ENCODE results near the gene SSR1.

SSR1 gene

DNA sequence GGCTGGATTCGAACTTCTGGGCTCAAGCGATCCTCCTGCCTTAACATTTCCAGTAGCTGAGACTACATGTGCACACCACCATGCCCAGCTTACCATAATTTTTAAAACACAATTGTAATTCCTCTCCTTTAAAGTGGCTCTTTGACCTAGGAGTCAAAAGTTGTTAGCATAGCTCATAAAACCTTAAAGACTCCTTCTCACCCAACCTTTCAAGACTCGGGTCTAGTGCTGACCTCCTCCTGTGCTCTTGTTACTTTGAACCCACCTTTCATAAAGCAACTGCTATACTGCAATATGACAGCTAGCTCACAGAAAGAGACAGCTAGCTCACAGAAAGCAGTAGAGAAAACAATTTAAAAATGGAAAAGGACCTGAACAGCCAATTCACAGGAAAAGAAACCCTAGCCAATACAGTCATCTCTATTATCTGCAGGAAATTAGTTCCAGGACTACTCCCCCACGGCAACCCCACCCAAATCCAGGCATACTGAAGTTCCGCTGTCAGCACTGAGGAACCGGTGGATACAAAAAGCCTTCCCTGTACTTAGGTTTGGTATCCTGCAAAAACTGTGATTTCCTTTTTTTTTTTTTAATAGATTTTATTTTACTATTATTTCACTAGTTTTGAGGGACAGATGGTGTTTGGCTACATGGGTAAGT is 20.3 kb downstream of the SSR1 start:
- DNase-seq (ENCODE audit: low read depth in 1 of 2, low spot score in 1 of 2): no peak
- no peak for TF ChIP-seq POLR2AphosphoS5 (IDR thresholded peaks at IDR 0.05; ENCODE audit: low read depth)
- TF ChIP-seq, protein P1, sequence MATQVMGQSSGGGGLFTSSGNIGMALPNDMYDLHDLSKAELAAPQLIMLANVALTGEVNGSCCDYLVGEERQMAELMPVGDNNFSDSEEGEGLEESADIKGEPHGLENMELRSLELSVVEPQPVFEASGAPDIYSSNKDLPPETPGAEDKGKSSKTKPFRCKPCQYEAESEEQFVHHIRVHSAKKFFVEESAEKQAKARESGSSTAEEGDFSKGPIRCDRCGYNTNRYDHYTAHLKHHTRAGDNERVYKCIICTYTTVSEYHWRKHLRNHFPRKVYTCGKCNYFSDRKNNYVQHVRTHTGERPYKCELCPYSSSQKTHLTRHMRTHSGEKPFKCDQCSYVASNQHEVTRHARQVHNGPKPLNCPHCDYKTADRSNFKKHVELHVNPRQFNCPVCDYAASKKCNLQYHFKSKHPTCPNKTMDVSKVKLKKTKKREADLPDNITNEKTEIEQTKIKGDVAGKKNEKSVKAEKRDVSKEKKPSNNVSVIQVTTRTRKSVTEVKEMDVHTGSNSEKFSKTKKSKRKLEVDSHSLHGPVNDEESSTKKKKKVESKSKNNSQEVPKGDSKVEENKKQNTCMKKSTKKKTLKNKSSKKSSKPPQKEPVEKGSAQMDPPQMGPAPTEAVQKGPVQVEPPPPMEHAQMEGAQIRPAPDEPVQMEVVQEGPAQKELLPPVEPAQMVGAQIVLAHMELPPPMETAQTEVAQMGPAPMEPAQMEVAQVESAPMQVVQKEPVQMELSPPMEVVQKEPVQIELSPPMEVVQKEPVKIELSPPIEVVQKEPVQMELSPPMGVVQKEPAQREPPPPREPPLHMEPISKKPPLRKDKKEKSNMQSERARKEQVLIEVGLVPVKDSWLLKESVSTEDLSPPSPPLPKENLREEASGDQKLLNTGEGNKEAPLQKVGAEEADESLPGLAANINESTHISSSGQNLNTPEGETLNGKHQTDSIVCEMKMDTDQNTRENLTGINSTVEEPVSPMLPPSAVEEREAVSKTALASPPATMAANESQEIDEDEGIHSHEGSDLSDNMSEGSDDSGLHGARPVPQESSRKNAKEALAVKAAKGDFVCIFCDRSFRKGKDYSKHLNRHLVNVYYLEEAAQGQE (IDR thresholded peaks at IDR 0.05; ENCODE audit: insufficient replicate concordance, low read depth): no peak
- no peak for TF ChIP-seq SPI1 (IDR thresholded peaks at IDR 0.05; ENCODE audit: borderline replicate concordance, low read depth)
- TF ChIP-seq, protein P2, sequence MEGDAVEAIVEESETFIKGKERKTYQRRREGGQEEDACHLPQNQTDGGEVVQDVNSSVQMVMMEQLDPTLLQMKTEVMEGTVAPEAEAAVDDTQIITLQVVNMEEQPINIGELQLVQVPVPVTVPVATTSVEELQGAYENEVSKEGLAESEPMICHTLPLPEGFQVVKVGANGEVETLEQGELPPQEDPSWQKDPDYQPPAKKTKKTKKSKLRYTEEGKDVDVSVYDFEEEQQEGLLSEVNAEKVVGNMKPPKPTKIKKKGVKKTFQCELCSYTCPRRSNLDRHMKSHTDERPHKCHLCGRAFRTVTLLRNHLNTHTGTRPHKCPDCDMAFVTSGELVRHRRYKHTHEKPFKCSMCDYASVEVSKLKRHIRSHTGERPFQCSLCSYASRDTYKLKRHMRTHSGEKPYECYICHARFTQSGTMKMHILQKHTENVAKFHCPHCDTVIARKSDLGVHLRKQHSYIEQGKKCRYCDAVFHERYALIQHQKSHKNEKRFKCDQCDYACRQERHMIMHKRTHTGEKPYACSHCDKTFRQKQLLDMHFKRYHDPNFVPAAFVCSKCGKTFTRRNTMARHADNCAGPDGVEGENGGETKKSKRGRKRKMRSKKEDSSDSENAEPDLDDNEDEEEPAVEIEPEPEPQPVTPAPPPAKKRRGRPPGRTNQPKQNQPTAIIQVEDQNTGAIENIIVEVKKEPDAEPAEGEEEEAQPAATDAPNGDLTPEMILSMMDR (IDR thresholded peaks at IDR 0.05; ENCODE audit: insufficient read depth, low read length): no peak
- no peak for TF ChIP-seq GABPA (IDR thresholded peaks at IDR 0.05; ENCODE audit: low read depth)
- Histone ChIP-seq H3K4me3 (replicated peaks; ENCODE audit: insufficient read depth, low read length) (no peak overlapping the region), H3K27ac (replicated peaks) (no peak overlapping the region), H3K27me3 (ENCODE audit: insufficient read depth, poor library complexity, severe bottlenecking) (no peaks in the 10 kb centered on the region)

DNA sequence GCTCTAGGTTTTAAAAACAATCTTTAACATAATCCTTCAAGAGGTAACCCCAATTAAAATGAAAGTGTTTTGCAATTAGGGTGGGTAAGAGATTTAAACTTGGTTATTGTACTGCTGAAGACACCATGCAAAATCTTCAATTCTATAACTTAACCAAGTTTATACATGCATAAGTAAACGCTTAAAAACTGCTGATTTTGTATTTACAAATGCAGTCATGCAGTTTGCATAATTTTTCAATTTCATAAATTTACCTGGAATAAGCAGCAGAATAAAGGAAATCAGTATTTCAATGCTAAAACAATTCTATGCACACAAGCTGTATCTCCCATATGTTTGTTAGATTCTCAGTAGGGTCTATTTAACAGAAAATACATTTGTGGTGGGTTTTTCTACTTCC is 22.9 kb downstream of the SSR1 start:
- H3K4me3 ChIP-seq (replicated peaks; ENCODE audit: insufficient read depth, low read length): no peak overlapping the region
- H3K27ac ChIP-seq (replicated peaks): no peak overlapping the region
- no peaks in the 10 kb centered on the region for H3K27me3 ChIP-seq (ENCODE audit: insufficient read depth, poor library complexity, severe bottlenecking)
- TF ChIP-seq POLR2AphosphoS5 (IDR thresholded peaks at IDR 0.05; ENCODE audit: low read depth) (no peak), SPI1 (IDR thresholded peaks at IDR 0.05; ENCODE audit: borderline replicate concordance, low read depth) (no peak), GABPA (IDR thresholded peaks at IDR 0.05; ENCODE audit: low read depth) (no peak)
- TF ChIP-seq, protein P1 (IDR thresholded peaks at IDR 0.05; ENCODE audit: insufficient replicate concordance, low read depth): no peak
- TF ChIP-seq, protein P2 (IDR thresholded peaks at IDR 0.05; ENCODE audit: insufficient read depth, low read length): no peak
- DNase-seq (ENCODE audit: low read depth in 1 of 2, low spot score in 1 of 2): no peak

DNA sequence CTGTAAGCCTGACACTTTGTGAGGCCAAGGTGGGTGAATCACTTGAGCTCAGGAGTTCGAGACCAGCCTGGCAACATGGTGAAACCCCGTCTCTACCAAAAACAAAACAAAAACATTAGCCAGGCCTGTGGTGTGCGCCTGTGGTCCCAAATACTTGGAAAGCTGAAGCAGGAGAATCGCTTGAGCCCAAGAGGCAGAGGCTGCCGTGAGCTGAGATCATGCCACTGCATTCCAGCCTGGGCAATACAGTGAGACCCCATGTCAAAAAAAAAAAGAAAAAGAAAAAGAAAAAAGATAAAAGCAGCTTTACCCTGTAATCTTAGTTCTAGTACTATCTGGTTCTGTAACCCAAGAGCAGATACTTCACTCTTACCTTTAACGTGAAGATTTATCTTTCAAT is 27.6 kb downstream of the SSR1 start:
- no peak overlapping the region for H3K27ac ChIP-seq (replicated peaks)
- DNase-seq (ENCODE audit: low read depth in 1 of 2, low spot score in 1 of 2): no peak
- H3K27me3 ChIP-seq (ENCODE audit: insufficient read depth, poor library complexity, severe bottlenecking): no peaks in the 10 kb centered on the region
- no peak overlapping the region for H3K4me3 ChIP-seq (replicated peaks; ENCODE audit: insufficient read depth, low read length)
- TF ChIP-seq POLR2AphosphoS5 (IDR thresholded peaks at IDR 0.05; ENCODE audit: low read depth) (no peak), GABPA (IDR thresholded peaks at IDR 0.05; ENCODE audit: low read depth) (no peak), SPI1 (IDR thresholded peaks at IDR 0.05; ENCODE audit: borderline replicate concordance, low read depth) (no peak)
- TF ChIP-seq, protein P2 (IDR thresholded peaks at IDR 0.05; ENCODE audit: insufficient read depth, low read length): no peak
- TF ChIP-seq, protein P1 (IDR thresholded peaks at IDR 0.05; ENCODE audit: insufficient replicate concordance, low read depth): no peak

Data from HL-60 (cell line).